D721Med (cell line): ENCODE results near the gene PCAT6.

Experiments
- DNase-seq: peaks from one replicate; pipeline ENCODE4 v3.0.0; 2011; ENCODE audit warnings: low spot score; ENCODE audit not compliant: insufficient read length
- FAIRE-seq: peaks from 2 replicates; lab custom pipeline; 2011; peaks lifted over from hg19 to GRCh38; lab: Jason Lieb, UNC
- TF ChIP-seq, protein P1 (sequence below): IDR thresholded peaks from 2 replicates; pipeline ENCODE4 v1.5.1; 2012; ENCODE audit warnings: mild to moderate bottlenecking, control low read depth; ENCODE audit not compliant: insufficient read depth; ENCODE audit errors: missing control alignments

Gene PCAT6

GRCh38 chr1:202835548-202836072, 24.9 kb downstream of the PCAT6 start:
- DNase-seq (no peak), FAIRE-seq (no peak)
- TF ChIP-seq, protein P1, sequence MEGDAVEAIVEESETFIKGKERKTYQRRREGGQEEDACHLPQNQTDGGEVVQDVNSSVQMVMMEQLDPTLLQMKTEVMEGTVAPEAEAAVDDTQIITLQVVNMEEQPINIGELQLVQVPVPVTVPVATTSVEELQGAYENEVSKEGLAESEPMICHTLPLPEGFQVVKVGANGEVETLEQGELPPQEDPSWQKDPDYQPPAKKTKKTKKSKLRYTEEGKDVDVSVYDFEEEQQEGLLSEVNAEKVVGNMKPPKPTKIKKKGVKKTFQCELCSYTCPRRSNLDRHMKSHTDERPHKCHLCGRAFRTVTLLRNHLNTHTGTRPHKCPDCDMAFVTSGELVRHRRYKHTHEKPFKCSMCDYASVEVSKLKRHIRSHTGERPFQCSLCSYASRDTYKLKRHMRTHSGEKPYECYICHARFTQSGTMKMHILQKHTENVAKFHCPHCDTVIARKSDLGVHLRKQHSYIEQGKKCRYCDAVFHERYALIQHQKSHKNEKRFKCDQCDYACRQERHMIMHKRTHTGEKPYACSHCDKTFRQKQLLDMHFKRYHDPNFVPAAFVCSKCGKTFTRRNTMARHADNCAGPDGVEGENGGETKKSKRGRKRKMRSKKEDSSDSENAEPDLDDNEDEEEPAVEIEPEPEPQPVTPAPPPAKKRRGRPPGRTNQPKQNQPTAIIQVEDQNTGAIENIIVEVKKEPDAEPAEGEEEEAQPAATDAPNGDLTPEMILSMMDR: no peak

GRCh38 chr1:202836623-202837403, 26.1 kb downstream of the PCAT6 start:
- FAIRE-seq (no peak), DNase-seq (no peak)
- TF ChIP-seq, protein P1: no peak

- TF ChIP-seq, protein P1: no peak
- no peak for DNase-seq
- no peak for FAIRE-seq
Measured at GRCh38 chr1:202837746-202838262, 27.1 kb downstream of the PCAT6 start.

DNA sequence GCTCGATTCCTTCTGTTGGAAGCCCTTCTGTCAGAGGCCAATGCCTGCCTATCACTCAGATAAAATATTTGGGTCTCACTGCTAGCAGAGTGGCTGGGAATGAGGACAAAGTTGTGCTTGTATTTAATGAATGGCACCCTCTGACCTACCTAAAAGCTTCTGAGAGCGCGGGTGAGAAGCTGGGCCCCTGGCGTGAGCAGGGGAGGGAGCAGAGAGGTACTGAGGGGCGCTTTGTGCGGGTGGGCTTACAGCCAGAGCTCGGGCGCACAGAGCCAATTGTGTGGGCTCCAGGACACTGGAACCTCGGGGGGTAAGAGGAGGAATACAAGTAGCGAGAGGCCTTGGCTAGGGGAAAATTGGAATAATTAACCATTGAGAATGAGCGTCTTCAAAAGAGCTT, 32.3 kb downstream of the PCAT6 start:
- TF ChIP-seq, protein P1: no peak
- no peak for FAIRE-seq
- no peak for DNase-seq

DNA sequence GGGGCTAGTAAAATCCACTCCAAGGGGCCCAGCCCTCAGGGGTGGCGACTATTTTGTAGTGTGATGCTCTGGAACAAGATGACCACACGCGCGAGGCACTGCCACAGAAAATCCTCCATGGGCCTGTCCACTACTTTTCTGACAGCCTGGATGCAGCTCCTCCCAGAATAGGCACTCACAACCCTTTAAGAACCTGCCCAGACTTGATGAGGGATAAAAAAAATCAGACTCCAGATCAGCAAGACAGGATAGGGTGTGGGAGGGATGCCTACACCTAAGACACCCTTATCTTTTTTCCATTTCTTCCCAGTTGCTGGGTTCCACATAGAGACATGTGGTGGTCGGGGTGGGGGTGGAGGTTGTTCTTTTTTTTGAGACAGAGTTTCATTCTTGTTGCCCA, 33.5 kb downstream of the PCAT6 start:
- no peak for FAIRE-seq
- TF ChIP-seq, protein P1: no peak
- DNase-seq: no peak

DNA sequence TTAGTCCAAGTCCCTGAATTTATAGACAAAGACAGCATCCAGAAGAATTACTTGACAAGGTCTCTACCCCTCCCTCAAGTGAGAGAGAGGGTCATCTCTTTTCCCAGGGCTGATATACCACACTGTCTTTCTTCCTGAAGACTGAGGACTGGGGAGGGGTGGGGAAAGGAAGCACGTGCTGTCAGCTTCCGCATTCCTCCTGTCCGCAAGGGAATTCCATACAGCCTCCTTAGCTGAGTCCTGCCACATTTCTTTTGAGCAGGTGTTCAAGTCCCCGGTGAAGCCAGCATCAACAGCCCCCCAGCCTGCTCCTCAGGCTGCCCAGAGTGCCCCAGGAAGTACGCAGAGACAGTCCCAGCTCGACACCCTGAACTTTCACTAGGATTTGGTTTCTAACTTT, 34.2 kb downstream of the PCAT6 start:
- TF ChIP-seq, protein P1: no peak
- no peak for FAIRE-seq
- DNase-seq: no peak

- FAIRE-seq (no peak), DNase-seq (no peak)
- TF ChIP-seq, protein P1: no peak
Measured at GRCh38 chr1:202848191-202848542, 37.4 kb downstream of the PCAT6 start.
